GM12872 (cell line): ENCODE results near the gene TMEM132E.

Experiments used
- CTCF ChIP-seq: IDR thresholded peaks from 3 replicates; pipeline ENCODE4 v1.5.1; 2011; ENCODE audit warnings: low read depth, mild to moderate bottlenecking, low read length, moderate library complexity; ENCODE audit not compliant: insufficient read depth

Gene TMEM132E

GRCh38 chr17:34637548-34638525 is 58.5 kb downstream of the TMEM132E start:
- peak; percentile 88 for TF ChIP-seq CTCF

GRCh38 chr17:34638526-34639260 is 59.3 kb downstream of the TMEM132E start:
- no peak for TF ChIP-seq CTCF

- no peak for TF ChIP-seq CTCF
These were observed 60.5 kb downstream of the TMEM132E start for GRCh38 chr17:34639706-34640425.

- no peak for TF ChIP-seq CTCF
These were observed 62.0 kb downstream of the TMEM132E start for GRCh38 chr17:34641368-34641767.

- no peak for TF ChIP-seq CTCF
These were observed 65.7 kb downstream of the TMEM132E start for GRCh38 chr17:34644941-34645550.

- TF ChIP-seq CTCF, result no peak
These were observed 66.2 kb downstream of the TMEM132E start for GRCh38 chr17:34645594-34645993.

- TF ChIP-seq CTCF, result no peak
These were observed 68.1 kb downstream of the TMEM132E start for GRCh38 chr17:34647511-34647910.
